DND-41 (cell line): ENCODE results near the gene MAU2.

Experiments used
- EZH2 ChIP-seq: IDR thresholded peaks from 3 replicates; pipeline ENCODE4 v1.6.1; 2012; ENCODE audit warnings: borderline replicate concordance, low read depth, mild to moderate bottlenecking, moderate library complexity, low read length, inconsistent platforms; ENCODE audit not compliant: severe bottlenecking
- TF ChIP-seq, protein P1 (sequence below): IDR thresholded peaks from 2 replicates; pipeline ENCODE4 v1.5.1; 2012; ENCODE audit warnings: borderline replicate concordance, low read length, moderate library complexity, mild to moderate bottlenecking; ENCODE audit not compliant: poor library complexity, severe bottlenecking; ENCODE audit errors: extremely low read depth

DNA sequence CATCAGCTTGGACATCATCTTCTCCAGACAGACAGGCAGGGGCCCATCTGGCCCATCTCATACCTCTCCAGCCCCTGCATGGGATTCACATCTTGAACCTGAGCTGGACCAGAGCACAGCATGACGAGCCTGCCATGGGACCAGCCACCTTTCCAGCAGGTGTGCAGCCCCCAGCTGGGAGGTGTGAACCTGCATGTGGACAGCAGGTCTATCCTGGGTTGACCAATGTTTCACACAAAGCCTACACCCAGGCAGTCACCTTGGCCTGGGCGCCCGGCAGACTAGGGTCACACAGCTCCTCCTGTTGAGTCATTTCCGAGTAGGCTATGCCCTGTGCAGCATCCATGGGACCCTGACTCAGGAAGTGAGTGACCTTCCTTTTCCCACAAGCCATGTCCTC is 41.4 kb downstream of the MAU2 start:
- TF ChIP-seq, protein P1, sequence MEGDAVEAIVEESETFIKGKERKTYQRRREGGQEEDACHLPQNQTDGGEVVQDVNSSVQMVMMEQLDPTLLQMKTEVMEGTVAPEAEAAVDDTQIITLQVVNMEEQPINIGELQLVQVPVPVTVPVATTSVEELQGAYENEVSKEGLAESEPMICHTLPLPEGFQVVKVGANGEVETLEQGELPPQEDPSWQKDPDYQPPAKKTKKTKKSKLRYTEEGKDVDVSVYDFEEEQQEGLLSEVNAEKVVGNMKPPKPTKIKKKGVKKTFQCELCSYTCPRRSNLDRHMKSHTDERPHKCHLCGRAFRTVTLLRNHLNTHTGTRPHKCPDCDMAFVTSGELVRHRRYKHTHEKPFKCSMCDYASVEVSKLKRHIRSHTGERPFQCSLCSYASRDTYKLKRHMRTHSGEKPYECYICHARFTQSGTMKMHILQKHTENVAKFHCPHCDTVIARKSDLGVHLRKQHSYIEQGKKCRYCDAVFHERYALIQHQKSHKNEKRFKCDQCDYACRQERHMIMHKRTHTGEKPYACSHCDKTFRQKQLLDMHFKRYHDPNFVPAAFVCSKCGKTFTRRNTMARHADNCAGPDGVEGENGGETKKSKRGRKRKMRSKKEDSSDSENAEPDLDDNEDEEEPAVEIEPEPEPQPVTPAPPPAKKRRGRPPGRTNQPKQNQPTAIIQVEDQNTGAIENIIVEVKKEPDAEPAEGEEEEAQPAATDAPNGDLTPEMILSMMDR = no peak
- TF ChIP-seq EZH2 = no peak
